Uterus (tissue), 2 donors: ENCODE data around the gene SULT1A2.
"Not testable (repeated sequence)": the region's sequence is repeated elsewhere in the genome, so short reads cannot be mapped to it uniquely, and the experiment has no call there.

Experiments used
- POLR2A ChIP-seq, 2 donors: fragments of 450-650 bp; IDR thresholded peaks; one replicate each; pipeline ENCODE4 v1.6.1; 2016; ENCODE audit warnings: antibody characterized with exemption in 2 of 2, mild to moderate bottlenecking in 1 of 2, moderate library complexity in 1 of 2
- TF ChIP-seq, protein P1 (sequence below), 4 experiments: fragments of 200-600 bp in 2 of 4; fragments of 450-650 bp in 2 of 4; sonication (generic) in 2 of 4; IDR thresholded peaks; one replicate each; pipeline ENCODE4 v1.5.1; 2016 to 2019; ENCODE audit warnings: antibody characterized with exemption in 4 of 4, mild to moderate bottlenecking in 2 of 4, moderate library complexity in 1 of 4

DNA sequence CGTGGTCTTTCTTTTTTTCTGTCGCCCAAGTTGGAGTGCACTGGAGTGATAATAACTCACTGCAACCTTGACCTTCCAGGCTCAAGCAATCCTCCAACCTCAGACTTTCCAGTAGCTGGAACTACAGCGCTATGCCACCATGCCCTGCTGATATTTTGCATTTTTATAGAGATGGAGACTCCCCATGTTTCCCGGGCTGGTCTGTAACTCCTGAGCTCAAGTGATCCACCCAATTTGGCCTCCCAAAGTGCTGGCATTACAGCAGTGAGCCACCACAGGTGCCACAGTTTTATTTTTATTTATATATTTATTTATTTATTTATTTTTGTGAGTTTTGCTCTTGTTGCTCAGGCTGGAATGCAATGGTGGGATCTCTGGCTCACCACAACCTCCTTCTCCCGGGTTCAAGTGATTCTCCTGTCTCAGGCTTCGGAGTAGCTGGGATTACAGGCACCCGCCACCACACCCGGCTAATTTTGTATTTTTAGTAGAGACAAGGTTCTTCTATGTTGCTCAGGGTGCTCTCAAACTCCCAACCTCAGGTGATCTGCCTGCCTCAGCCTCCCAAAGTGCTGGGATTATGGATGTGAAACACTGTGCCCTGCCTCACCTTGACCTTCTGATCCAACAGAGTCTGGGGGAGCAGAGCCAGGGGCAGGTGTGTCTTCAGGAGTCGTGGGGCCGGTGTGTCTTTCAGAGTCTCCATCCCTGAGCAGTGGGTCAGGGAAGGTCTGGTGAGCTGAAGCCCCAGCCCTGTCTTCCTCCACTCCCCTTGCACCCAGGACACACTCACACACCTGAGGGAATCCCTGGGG, 11.0 kb upstream of the SULT1A2 start:
- TF ChIP-seq, protein P1, sequence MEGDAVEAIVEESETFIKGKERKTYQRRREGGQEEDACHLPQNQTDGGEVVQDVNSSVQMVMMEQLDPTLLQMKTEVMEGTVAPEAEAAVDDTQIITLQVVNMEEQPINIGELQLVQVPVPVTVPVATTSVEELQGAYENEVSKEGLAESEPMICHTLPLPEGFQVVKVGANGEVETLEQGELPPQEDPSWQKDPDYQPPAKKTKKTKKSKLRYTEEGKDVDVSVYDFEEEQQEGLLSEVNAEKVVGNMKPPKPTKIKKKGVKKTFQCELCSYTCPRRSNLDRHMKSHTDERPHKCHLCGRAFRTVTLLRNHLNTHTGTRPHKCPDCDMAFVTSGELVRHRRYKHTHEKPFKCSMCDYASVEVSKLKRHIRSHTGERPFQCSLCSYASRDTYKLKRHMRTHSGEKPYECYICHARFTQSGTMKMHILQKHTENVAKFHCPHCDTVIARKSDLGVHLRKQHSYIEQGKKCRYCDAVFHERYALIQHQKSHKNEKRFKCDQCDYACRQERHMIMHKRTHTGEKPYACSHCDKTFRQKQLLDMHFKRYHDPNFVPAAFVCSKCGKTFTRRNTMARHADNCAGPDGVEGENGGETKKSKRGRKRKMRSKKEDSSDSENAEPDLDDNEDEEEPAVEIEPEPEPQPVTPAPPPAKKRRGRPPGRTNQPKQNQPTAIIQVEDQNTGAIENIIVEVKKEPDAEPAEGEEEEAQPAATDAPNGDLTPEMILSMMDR (IDR thresholded peaks at IDR 0.05): not testable (repeated sequence)
- TF ChIP-seq POLR2A (IDR thresholded peaks at IDR 0.05): not testable (repeated sequence)
